ENCODE data around the gene LDLR. TPM values are rescaled to one million over a fixed set of nuclear protein-coding genes. Genes with fewer than 3 reads are reported as not detected.

Gene LDLR
- total and polyA plus RNA-seq, 2 donors from 2014 or later = 17.6 to 42.4 TPM

- Histone ChIP-seq H3K36me3 (ENCODE audit: control insufficient read depth in 2 of 3, insufficient read depth in 3 of 3, low read length in 3 of 3) (no peaks in the 10 kb centered on the region), H3K9ac (ENCODE audit: low read length in 3 of 3) (no peak overlapping the region), H3K27ac (ENCODE audit: low read depth in 2 of 2, low read length in 2 of 2) (peak overlapping the region; percentile 74 to 80), H3K27me3 (ENCODE audit: control insufficient read depth, insufficient read depth, low read length) (no peaks in the 10 kb centered on the region), H3K9me3 (ENCODE audit: control insufficient read depth in 2 of 3, insufficient read depth in 1 of 3, low read length in 3 of 3) (no peaks in the 10 kb centered on the region), H3K4me1 (ENCODE audit: control insufficient read depth in 2 of 3, insufficient read depth in 2 of 3, low read depth in 1 of 3, low read length in 3 of 3) (peaks cover 0 to 8% (median 8%) of the 10 kb centered on the region in 3 donors), H3K4me3 (ENCODE audit: low read length in 3 of 3) (no peak overlapping the region)
- TF ChIP-seq CTCF (IDR thresholded peaks at IDR 0.05; ENCODE audit: borderline replicate concordance, extremely low read depth, insufficient read depth) = no peak
- DNase-seq (peak in 1 of 5 donors; percentile 85), FAIRE-seq (no peak)
- intact Hi-C loops (cut with DNase I) = no loop called here
These were observed 63.2 kb downstream of the LDLR start for GRCh38 chr19:11152318-11153062.

DNA sequence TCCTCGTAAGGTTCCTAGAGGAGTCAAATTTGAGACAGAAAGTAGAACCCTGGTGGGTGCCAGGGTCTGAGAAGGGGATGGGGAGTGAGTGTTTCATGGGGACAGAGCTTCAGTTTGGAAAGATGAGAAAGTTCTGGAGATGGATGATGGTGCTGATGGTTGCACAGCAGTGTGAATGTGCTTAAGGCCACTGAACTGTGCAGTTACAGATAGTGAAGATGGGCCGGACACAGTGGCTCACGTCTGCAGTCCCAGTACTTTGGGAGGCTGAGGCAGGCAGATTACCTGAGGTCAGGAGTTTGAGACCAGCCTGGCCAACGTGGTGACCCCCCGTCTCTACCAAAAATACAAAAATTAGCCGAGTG is 65.4 kb downstream of the LDLR start:
- no peak overlapping the region for H3K9ac ChIP-seq (ENCODE audit: low read length in 3 of 3)
- DNase-seq (no peak), FAIRE-seq (no peak)
- H3K27ac ChIP-seq (ENCODE audit: low read depth in 2 of 2, low read length in 2 of 2) = no peak overlapping the region
- H3K9me3 ChIP-seq (ENCODE audit: control insufficient read depth in 2 of 3, insufficient read depth in 1 of 3, low read length in 3 of 3) = no peaks in the 10 kb centered on the region
- H3K36me3 ChIP-seq (ENCODE audit: control insufficient read depth in 2 of 3, insufficient read depth in 3 of 3, low read length in 3 of 3) = no peaks in the 10 kb centered on the region
- peak overlapping the region in 1 of 3 donors; percentile 75 for H3K4me3 ChIP-seq (ENCODE audit: low read length in 3 of 3)
- intact Hi-C loops (cut with DNase I) = no loop called here
- TF ChIP-seq CTCF (IDR thresholded peaks at IDR 0.05; ENCODE audit: borderline replicate concordance, extremely low read depth, insufficient read depth) = no peak
- H3K27me3 ChIP-seq (ENCODE audit: control insufficient read depth, insufficient read depth, low read length) = no peaks in the 10 kb centered on the region
- H3K4me1 ChIP-seq (ENCODE audit: control insufficient read depth in 2 of 3, insufficient read depth in 2 of 3, low read depth in 1 of 3, low read length in 3 of 3) = peaks cover 0 to 8% (median 8%) of the 10 kb centered on the region in 3 donors

GRCh38 chr19:11155373-11156120 is 66.3 kb downstream of the LDLR start, which contains the start of gene SPC24:
TSS of gene SPC24 (minus strand) at chr19:11155782. CDS start at chr19:11155776, 6 bp downstream.
- peak within 1 kb of the TSS in 1 of 2 donors; percentile 28 for H3K27ac ChIP-seq (ENCODE audit: low read depth in 2 of 2, low read length in 2 of 2)
- H3K4me1 ChIP-seq (ENCODE audit: control insufficient read depth in 2 of 3, insufficient read depth in 2 of 3, low read depth in 1 of 3, low read length in 3 of 3) = peaks cover 0 to 8% (median 8%) of the 10 kb centered on the region in 3 donors
- no peaks in the 10 kb centered on the region for H3K9me3 ChIP-seq (ENCODE audit: control insufficient read depth in 2 of 3, insufficient read depth in 1 of 3, low read length in 3 of 3)
- no peaks in the 10 kb centered on the region for H3K36me3 ChIP-seq (ENCODE audit: control insufficient read depth in 2 of 3, insufficient read depth in 3 of 3, low read length in 3 of 3)
- intact Hi-C loops (cut with DNase I) = no loop called here
- H3K27me3 ChIP-seq (ENCODE audit: control insufficient read depth, insufficient read depth, low read length) = no peaks in the 10 kb centered on the region
- H3K9ac ChIP-seq (ENCODE audit: low read length in 3 of 3) = peak within 1 kb of the TSS in 2 of 3 donors; percentile 47 to 69
- TF ChIP-seq CTCF (IDR thresholded peaks at IDR 0.05; ENCODE audit: borderline replicate concordance, extremely low read depth, insufficient read depth) = no peak
- DNase-seq (peak; percentile 98 to 99 (median 98)), FAIRE-seq (peak; percentile 96)
- peak within 1 kb of the TSS; percentile 60 to 78 (median 67) for H3K4me3 ChIP-seq (ENCODE audit: low read length in 3 of 3)
